HCEC 1CT (cell line): ENCODE data around the gene SKP1.
"Not testable (repeated sequence)": the region's sequence is repeated elsewhere in the genome, so short reads cannot be mapped to it uniquely, and the experiment has no call there.

Experiments
- DNase-seq: peaks from one replicate; pipeline ENCODE4 v3.0.0-alpha.2; 2017

SKP1 gene

DNA sequence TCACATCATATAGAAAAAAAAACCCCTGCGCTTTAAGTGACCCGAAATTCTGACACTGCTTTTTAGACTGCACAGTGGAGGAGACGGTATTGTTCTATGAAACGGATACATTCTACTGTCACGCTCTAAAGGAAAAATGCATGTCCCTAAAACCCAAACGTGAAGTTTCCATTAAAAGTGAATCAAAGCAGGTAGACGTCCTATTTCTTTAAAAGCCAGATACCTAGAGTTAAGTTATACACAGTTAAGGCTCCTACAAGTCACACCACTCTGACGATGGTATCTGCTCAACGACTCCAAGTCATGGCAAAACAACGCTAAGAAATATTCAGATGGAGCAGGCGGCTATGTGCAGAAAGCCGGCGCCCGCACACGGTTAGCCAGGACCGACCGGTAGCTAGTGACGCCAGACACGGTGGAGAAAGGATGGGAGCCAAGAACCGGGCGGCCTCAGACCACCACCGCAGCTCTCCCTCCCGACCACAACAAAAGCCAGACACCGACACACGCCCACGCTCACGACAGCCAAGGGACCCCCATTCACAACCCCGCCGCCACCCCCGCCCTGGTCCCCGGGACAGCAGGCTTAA lies 734 bp downstream of the SKP1 start:
- peak; percentile 21 for DNase-seq

DNA sequence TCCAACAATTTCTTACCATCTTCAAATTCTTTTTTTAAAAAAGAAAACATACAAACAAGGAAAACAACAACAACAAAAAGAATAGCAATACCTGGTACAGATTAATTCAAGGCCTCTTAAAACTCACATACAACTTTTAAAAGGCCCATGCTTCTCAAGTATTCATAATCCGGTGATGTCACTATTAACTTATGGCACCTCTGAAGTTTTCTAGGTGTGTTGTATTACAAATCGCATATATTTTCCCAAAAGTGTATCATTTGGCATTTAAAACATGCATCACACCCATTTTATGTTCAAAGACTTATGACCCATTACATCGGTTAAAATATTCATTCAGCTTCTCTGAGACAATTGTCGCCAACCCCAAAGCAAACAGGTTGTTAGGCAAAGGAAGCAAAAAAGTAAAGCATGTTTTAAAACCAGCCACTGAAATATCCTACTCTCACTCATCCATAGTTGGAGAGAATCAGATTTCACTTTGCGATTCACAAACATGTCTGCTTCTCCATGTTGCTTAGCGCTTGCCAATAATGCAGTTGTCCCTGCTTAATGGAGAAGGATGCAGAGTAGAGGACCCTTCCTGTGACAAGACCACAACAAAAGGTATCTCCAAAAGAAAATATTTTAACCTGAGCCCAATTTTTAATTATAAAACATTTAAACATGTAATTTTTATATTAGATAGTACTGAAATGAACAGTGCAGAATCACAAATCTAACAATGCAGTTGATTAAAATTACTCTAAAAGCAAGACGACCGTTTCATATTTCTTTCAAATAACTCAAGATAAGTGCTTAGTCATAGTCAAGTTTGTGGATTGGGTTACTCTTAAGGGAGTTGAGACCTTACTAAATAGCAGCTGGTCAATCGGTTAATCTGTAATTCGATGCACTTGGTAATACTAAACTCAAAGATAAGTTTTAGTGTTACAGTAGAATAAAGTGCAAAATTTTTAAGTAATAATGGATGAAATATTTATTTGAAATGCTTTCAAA lies 1.6 kb downstream of the SKP1 start:
- peak; percentile 67 for DNase-seq

DNA sequence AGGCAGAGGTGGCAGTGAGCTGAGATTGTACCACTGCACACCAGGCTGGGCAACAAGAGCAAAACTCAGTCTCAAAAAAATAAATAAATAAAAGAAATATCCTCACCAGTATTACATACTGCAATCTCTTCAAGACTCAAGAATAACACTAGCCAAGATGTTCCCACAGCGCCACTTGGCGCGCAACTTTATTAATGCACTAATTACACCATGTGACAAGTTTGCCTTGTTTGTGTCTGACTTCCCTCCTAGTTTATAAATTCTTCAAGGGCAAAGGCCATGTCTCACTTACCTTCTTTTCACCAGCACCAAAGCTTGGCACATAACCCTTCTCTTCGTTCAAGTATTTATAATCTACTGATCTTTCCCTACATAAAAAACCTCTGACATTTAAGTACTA lies 4.8 kb downstream of the SKP1 start:
- DNase-seq, result no peak

DNA sequence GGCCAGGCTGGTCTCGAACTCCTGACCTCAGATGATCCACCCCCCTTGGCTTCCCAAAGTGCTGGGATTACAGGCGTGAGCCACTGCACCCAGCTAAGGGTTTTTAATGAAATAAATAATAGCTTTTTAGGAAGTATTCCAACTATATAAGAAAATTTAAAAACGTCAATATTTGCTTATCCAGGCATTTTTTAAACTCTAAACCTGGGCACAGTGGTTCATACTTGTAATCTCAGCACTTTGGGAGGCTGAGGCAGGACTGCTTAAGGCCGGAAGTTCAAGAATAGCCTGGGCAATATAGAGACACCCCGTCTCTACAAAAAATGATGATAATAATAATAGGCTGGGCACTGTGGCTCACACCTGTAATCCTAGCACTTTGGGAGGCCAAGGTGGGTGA lies 14.2 kb downstream of the SKP1 start:
- DNase-seq, result no peak

DNA sequence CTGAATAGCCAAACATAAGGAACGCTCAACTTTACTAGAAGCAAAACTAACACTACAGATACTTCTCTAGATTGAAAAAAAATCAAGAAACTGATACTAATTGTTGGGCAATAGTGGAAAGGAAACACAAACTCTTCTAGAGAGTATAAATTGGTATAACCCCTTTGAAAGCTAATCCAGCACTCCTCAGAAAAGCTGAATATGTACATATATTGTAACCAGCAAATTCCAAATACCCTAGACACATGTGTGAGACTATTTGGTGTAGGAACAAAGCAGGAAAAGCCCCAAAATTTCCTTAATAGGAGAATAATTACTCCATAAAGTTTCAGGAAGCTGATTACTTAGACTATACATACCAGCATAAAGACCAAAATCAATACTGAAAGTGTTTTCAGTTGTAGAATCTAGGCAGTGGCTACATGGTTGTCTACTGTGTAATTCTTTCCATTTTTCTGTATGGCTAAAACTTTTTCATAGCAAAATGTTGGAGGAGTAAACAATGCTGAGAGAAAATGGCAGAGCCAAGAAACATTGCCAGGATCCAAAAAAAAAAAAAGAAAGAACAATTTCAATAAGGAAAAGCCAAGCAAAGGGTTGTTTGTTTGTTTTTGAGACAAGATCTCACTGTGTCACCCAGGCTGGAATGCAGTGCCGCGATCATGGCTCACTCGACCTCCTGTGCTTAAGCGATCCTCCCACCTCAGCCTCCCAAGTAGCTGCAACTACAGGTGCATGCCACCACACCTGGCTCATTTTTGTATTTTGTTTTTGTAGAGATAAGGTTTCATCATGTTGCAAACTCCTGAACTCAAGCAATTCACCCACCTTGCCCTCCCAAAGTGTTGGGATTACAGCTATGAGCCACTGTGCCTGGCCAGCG lies 15.0 kb downstream of the SKP1 start:
- no peak for DNase-seq

DNA sequence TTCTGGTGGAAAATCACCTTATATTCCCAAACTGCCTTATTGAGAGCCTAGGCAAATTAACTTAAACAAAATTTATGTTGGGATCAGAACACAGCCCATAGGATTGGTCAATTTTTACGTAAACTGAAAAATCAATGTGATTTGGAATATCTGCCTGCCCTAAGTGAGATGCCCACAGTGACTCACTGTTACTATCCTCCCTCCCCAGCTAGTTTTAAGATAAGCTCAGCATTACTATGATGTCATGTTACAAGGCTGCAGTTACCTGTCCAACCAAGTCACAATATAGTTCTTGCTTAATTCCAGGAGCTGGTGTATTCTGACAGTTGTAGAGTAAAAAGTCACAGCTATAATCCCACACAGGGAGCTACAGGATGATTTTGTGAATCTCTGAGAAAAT lies 23.1 kb downstream of the SKP1 start:
- no peak for DNase-seq

DNA sequence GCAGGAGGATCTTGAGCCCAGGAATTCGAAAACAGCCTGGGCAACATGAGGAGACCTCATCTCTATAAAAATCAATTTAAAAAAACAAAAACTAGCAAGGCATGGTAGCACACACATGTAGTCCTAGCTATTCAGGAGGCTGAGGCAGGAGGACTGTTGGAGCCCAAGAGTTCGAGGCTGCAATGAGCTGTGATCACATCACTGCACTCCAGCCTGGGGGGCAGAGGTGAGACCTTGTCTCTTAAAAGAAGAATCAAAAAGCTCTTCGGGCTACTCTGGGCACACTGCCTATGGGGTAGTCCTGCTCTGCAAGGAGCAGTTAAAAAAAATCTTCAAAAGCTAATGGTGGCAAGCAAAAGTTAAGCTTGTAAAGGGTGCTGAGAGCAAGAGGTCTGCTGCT lies 23.5 kb downstream of the SKP1 start:
- no peak for DNase-seq

DNA sequence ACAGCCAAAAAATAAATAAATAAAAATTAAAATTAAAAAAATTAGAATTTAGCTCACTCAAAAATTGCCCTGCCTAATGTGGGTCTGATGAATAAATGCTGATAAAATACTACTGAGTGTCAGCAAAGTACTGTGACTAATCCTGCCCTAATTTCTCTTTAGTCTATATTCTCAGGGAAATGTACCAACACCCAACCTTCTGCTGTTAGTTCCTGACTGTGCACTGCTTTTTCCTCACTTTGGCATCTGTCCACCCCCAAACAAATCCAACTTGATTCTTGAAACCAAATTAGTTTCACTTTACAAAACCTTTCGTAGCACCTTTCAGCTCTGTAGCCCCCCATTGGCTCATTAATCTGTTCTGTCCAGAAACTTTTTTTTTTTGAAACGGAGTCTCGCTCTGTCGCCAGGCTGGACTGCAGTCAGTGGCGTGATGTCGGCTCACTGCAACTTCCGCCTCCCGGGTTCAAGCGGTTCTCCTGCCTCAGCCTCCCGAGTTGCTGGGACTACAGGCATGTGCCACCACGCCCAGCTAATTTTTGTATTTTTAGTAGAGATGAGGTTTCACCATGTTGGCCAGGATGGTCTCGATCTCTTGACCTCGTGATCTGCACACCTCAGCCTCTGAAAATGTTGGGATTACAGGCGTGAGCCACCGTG lies 24.4 kb downstream of the SKP1 start:
- DNase-seq, result not testable (repeated sequence)

DNA sequence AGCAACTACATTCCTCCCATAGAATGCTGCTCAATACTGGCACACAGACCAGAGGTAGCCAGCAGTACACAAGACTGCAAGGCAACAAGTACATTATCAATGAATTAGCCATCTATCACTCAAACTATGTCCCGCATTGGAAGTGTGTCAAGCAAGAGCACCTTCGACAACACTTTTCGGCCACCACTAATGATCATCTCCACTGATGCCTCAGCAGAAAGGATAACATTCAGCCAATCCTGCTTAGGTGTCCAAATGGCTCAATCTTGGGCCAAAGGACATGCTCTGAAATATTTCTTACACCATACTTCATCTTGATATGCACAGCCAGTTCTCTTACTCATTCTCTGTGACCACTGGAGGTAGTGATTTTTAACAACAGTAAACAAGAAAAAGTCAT lies 25.0 kb downstream of the SKP1 start:
- no peak for DNase-seq

DNA sequence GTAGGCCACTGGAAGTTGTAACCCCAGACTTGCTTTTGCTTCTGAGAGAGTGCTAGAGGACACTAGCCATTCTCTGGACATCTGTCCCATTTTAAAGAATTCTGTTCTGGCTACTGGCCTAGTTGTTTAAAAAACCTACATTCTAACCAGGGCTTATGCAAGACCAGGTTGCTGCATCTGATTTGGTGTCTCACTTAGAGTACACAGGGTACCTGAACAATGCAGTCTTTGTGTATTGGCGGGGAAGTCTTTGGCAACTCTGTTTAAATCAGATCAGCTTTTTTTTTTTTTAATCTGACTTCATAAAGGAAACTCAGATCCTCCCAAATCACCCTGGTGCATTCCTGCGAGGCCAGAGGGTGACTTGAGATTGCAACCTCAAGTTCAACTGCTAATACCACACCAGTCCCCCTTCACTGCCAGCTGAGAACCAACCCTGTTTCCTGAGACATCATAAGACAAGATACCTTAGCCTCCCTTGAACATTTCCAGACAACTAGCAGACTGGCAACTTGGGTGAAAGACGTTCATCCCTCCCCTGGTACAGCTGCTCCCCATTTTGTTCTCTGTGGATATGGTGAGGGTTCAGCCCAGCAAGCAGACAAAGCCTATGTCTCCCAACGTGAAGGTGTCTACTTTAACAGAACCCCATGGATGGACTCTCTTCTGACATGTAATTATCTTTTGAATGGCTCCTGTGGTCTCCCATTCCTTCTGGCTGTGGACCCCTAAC lies 27.0 kb downstream of the SKP1 start:
- no peak for DNase-seq

DNA sequence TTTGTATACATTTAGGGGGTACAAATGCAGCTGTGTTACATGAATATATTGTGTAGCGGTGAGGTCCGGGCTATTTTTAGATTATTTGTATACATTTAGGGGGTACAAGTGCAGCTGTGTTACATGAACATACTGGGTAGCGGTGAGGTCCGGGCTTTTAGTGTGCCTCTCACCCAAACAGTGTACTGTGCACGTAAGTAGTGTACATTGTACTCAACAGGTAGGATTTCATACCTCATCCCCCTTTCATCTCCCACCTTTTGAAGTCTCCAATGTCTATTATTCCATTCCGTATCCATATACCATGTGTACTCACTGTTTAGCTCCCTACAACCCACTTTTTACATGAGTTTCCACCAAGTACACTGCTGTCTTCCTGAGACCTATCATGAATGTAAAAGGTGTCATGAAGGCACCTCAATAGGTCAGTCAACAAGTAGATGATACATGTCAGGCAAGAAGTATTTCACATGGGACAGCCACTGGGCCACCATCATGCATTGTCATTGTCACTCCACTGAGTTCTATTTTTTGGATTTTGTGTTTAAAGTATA lies 27.7 kb downstream of the SKP1 start:
- DNase-seq, result no peak

DNA sequence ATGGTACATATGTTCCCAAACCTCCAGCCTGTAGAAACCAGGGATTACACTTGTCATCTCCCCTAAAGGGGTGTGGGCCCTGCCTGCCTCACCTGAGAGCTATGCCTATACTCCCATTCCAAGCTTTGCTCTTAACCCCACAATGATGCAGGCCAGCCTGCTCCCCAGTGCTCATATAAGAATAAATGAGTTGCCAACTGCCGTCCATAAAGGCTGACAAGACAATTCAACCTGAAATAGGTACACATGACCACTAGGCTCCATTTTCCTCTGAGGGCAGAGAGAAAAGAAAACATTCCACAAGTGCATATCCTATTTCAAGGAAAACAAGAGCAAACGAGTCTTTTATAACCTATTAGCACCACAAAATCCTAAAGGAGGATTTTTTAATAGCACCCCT lies 28.4 kb downstream of the SKP1 start:
- DNase-seq, result no peak

DNA sequence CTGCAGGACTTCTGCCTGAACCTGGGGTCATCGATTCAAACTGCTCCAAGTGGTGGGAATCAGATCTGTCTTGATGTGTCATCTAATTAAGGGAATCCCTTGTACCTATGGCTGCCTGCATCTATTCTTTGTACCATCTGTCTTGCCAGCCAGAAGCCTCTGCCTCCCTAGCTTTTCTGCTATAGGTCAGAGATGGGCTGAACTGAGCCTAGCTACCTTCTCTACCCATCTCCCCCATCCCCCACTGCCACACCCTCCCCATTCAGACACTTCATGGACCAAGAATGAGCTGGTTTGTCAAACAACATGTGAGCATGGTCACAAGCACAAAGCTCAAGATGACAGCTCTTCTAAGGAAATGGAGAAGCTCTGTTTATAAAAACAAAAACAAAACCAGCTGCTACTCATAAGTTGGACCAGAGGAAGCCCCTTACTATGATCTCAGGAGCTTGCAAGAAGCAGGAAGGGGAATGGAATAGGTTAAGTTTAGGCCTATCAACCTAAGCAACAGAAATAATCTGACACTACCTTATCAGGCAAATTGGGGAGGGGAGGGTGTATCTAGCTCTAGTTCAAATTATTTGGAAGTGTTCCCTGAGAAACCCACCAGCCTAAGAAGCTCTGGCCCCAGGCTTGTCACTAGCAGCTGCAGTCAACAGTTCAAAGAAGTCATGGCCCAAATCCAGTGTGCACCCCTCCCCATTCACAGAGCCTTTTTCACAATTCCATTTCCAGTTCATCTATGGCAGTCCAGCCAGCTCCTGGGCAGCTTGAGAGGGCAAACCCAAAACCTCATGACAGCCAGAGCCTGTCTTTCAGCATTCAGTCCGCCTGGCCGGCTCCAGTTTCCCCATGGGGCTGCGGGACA lies 29.9 kb downstream of the SKP1 start:
- peak; percentile 5 for DNase-seq

DNA sequence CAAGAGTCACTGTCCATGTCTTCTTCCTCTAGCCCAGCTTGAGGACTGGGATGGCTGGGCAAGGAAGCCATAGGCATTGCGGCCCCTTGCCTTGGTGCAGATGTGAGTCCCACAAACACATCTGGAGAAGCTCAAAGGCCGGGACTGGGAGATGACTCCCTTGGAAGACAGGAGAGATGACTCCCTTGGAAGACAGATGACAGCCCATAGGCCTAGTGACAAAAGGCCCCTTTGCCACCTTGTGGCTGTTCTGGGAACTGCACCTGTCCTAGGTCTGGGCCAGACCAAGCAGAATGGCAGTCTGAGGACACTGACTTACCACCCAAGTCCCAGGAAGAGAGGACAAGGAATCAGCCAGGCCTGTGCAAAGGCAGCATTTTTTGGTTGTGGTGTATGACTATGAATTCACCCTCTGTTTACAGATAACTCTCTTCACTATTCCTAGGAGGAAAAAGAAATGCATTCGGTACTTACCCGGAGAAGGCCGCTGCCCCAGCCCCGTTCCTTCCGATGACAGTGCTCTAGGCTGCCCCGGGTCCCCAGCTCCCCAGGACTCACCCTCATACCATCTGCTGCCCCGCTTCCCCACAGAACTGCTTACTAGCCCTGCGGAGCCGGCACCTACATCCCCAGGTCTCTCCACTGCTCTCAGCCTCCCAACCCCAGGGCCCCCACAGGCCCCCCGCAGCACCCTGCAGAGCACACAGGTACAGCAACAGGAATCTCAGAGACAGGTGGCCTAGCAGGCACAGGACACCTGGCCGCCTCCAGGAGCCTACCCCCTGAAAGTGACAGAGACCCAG lies 30.8 kb downstream of the SKP1 start:
- DNase-seq, result peak; percentile 56

DNA sequence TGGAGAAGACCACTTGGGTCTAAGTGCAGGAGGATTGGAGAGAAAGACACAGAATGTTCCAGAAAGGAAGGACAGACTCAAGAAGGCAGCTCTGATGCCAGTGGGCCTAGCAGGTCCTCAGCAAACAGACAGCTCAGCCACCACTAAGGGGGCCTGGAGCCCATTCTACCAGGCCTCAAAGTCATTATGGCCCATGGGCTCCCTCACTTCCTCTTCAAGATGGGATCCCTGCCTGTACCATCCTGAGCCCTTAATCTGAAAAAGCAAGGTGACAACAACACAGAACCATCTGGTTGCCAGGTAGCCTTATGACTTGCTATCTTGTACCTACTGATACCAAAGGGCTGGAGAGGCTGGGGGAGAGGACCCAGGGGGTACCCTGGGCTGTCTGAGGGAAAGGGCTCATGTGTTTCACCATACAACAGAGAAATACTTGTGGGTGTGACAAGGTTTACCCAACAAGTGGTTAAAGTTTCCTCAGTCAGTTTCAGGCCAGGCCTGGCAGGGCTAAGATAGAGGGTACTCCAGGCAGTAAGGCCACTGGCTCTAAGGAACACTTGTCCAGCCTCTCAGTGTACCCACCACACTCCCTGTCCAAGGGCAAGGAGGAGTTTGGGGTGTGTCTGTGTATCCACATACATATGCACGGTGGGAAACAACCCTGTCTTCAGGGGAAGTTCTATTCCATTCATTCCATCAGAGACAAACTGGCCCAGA lies 31.6 kb downstream of the SKP1 start:
- DNase-seq, result no peak

DNA sequence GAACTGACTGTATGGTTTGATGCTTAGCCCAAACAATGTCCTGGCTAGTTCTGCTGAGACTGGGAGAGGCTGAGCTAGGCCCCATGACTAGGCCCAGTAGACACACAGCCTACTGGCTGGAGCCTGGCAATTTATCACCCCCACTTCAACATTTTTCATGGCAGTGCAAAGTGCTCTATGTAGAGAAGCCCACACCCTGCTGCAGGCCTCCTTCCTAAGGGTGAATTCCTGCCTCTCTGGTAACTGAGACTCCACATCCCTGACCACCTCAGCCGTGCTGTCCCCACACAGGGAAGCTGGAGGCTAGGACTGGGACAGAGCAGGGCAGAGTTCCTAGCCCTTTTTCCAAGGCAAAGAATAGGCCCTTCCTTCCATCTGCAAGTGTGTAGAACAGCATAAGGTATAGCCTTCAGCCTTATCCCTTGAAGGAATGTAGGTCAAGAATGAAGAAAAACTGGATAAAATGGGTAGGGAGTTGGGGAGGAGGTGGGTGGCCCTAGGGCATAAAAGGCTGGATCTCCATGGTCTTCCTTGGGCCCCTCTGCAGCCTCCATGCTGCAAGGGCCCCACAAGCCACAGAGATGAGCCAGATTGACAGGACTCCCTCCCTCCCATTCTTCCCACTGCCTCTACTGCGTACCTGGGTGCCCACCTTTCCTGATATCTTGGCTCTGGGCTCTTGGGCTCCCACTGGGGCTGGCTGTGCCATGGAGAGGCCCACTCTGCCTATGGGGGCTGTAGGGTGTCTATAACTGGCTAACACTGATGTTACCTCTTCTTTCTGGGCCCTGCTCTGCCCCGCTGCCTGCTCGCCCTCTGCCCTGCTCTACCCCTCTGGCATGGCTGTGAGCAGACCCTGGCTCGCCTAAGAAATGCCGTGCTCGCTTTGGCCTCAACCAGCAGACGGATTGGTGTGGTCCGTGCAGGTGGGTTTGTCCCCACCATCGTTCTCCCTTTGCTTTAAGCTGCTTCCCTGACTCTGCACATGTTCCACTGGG lies 32.5 kb downstream of the SKP1 start:
- DNase-seq, result no peak

DNA sequence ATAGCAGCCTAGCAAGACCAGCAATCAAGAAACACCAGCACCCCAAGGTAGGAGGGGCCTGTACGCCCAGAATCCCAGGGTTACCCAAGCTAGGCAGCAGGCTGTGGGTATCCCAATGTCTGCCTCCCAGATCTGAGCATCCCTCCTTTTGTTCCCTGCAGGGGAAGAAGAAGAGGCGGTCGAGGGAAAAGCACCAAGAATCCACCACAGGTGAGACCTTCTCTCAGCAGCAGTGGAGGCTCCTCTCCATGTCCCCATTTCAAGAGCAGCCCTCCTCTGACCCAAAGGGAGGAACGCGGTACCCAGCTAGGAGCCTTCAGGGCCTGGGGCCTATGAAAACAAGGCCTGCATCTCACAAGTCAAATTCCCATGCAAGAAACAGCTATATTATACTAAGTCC lies 33.3 kb downstream of the SKP1 start:
- no peak for DNase-seq

DNA sequence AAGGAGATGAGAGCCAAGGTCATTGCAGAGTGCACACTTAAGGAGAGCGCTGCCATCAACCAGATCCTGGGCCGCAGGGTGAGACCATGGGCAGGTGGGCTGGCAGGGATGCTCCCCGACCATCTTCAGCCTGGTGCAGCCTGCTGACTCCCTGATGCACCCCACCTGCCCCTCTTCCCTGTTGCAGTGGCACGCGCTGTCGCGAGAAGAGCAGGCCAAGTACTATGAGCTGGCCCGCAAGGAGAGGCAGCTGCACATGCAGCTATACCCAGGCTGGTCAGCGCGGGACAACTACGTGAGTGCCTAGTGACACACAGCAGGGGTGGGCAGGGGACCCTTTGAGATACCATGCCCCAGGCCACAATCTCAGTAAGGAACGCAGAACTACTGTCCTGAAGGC lies 33.9 kb downstream of the SKP1 start:
- no peak for DNase-seq
